ENCODE measurements around the gene BPTF.
"Not testable (repeated sequence)": the region's sequence is repeated elsewhere in the genome, so short reads cannot be mapped to it uniquely, and the experiment has no call there.

BPTF gene

GRCh38 chr17:67848846-67849245 lies 23.5 kb downstream of the BPTF start:
- H2BK15ac ChIP-seq (ENCODE audit: low read depth, poor library complexity, severe bottlenecking); H3K4ac ChIP-seq (ENCODE audit: low read depth in 1 of 2, low read length in 2 of 2); H3K18ac ChIP-seq (ENCODE audit: low read depth in 1 of 2, low read length in 2 of 2); H3K36me3 ChIP-seq (ENCODE audit: control insufficient read depth in 1 of 2, insufficient read depth in 2 of 2, low read depth in 1 of 2, low read length in 2 of 2); H3K23ac ChIP-seq (ENCODE audit: low read length in 2 of 2); H3K27me3 ChIP-seq (ENCODE audit: control insufficient read depth in 1 of 2, insufficient read depth in 1 of 2, low read length in 2 of 2); H4K91ac ChIP-seq (ENCODE audit: low read length); H2AFZ ChIP-seq (ENCODE audit: low read depth, low read length); H4K8ac ChIP-seq (ENCODE audit: low read length); H2BK12ac ChIP-seq (ENCODE audit: low read length in 2 of 2); H3K4me1 ChIP-seq (ENCODE audit: control insufficient read depth, insufficient read depth, low read depth, low read length); H3K9me3 ChIP-seq (ENCODE audit: control insufficient read depth, low read length); H3K14ac ChIP-seq (ENCODE audit: low read length in 2 of 2); H2BK5ac ChIP-seq (ENCODE audit: low read depth, low read length, poor library complexity, severe bottlenecking); H3K79me1 ChIP-seq (replicated peaks; ENCODE audit: low read length, poor library complexity, severe bottlenecking); H2AK5ac ChIP-seq (ENCODE audit: low read length, severe bottlenecking); H2BK120ac ChIP-seq (ENCODE audit: low read depth, low read length); DNase-seq; H3K9ac ChIP-seq (ENCODE audit: low read length); H3K27ac ChIP-seq (ENCODE audit: low read length, poor library complexity, severe bottlenecking); H3K4me3 ChIP-seq (ENCODE audit: insufficient read depth in 1 of 2, low read depth in 1 of 2, low read length in 2 of 2); H3K4me2 ChIP-seq (ENCODE audit: low read length, poor library complexity, severe bottlenecking): not testable (repeated sequence)
- WGBS = 100% methylated on average over 3 of the region's 3 CpGs

DNA sequence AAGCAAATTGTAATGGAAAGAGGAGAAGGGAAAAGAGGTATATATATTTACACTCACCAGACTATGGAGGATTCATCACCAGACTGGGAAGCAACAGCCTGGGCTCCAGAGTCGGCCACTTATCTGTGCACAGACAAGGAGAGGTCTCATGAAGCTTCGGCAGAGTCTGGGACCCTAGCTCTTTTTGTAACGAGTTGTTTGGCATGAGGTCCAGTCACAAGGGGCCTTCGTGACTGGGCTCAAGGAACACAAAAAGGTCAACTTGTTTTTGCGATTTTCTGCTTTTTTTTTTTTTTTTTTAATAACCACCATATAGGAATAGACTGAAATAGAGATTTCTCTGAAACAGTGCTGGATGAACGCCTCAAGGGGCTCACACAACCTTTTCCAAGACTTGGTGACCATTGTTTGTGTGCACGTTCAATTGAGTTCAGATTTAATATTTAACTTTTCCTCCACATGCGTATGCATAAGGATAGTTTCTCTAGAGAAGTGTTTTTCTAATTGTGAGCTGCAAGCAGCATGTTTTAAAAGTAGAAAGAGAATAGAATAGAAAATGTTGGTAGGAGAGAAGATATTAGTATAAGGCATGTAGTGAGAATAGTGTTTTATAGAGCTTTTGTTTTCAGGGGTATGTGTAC lies 25.8 kb downstream of the BPTF start:
- Histone ChIP-seq H3K79me1 (replicated peaks; ENCODE audit: low read length, poor library complexity, severe bottlenecking) (peaks cover 8% of the 10 kb centered on the region), H3K27me3 (ENCODE audit: control insufficient read depth in 1 of 2, insufficient read depth in 1 of 2, low read length in 2 of 2) (no peaks in the 10 kb centered on the region), H2BK120ac (ENCODE audit: low read depth, low read length) (no peak overlapping the region), H4K8ac (ENCODE audit: low read length) (no peak overlapping the region), H3K9ac (ENCODE audit: low read length) (no peak overlapping the region), H3K4me1 (ENCODE audit: control insufficient read depth, insufficient read depth, low read depth, low read length) (peaks cover 4% of the 10 kb centered on the region), H3K4ac (ENCODE audit: low read depth in 1 of 2, low read length in 2 of 2) (no peak overlapping the region), H4K91ac (ENCODE audit: low read length) (no peak overlapping the region), H3K9me3 (ENCODE audit: control insufficient read depth, low read length) (no peaks in the 10 kb centered on the region), H3K18ac (ENCODE audit: low read depth in 1 of 2, low read length in 2 of 2) (no peak overlapping the region), H2BK12ac (ENCODE audit: low read length in 2 of 2) (no peak overlapping the region), H3K14ac (ENCODE audit: low read length in 2 of 2) (no peak overlapping the region), H3K4me3 (ENCODE audit: insufficient read depth in 1 of 2, low read depth in 1 of 2, low read length in 2 of 2) (no peak overlapping the region), H2AFZ (ENCODE audit: low read depth, low read length) (no peak overlapping the region), H2BK5ac (ENCODE audit: low read depth, low read length, poor library complexity, severe bottlenecking) (no peak overlapping the region), H3K23ac (ENCODE audit: low read length in 2 of 2) (no peak overlapping the region), H3K36me3 (ENCODE audit: control insufficient read depth in 1 of 2, insufficient read depth in 2 of 2, low read depth in 1 of 2, low read length in 2 of 2) (peaks cover 10 to 19% of the 10 kb centered on the region in 2 experiments), H2BK15ac (ENCODE audit: low read depth, poor library complexity, severe bottlenecking) (no peak overlapping the region), H3K27ac (ENCODE audit: low read length, poor library complexity, severe bottlenecking) (no peak overlapping the region), H3K4me2 (ENCODE audit: low read length, poor library complexity, severe bottlenecking) (no peak overlapping the region), H2AK5ac (ENCODE audit: low read length, severe bottlenecking) (no peak overlapping the region)
- 97% methylated on average over 6 of the region's 8 CpGs for WGBS
- no peak for DNase-seq

- Histone ChIP-seq H3K36me3 (ENCODE audit: control insufficient read depth in 1 of 2, insufficient read depth in 2 of 2, low read depth in 1 of 2, low read length in 2 of 2) (peaks cover 10 to 19% of the 10 kb centered on the region in 2 experiments), H3K4me3 (ENCODE audit: insufficient read depth in 1 of 2, low read depth in 1 of 2, low read length in 2 of 2) (no peak overlapping the region), H3K9me3 (ENCODE audit: control insufficient read depth, low read length) (no peaks in the 10 kb centered on the region), H2BK120ac (ENCODE audit: low read depth, low read length) (no peak overlapping the region), H3K18ac (ENCODE audit: low read depth in 1 of 2, low read length in 2 of 2) (no peak overlapping the region), H2BK5ac (ENCODE audit: low read depth, low read length, poor library complexity, severe bottlenecking) (no peak overlapping the region), H2BK12ac (ENCODE audit: low read length in 2 of 2) (no peak overlapping the region), H3K23ac (ENCODE audit: low read length in 2 of 2) (no peak overlapping the region), H3K14ac (ENCODE audit: low read length in 2 of 2) (no peak overlapping the region), H2AFZ (ENCODE audit: low read depth, low read length) (no peak overlapping the region), H3K4me2 (ENCODE audit: low read length, poor library complexity, severe bottlenecking) (no peak overlapping the region), H4K8ac (ENCODE audit: low read length) (no peak overlapping the region), H3K4ac (ENCODE audit: low read depth in 1 of 2, low read length in 2 of 2) (no peak overlapping the region), H2AK5ac (ENCODE audit: low read length, severe bottlenecking) (no peak overlapping the region), H3K27ac (ENCODE audit: low read length, poor library complexity, severe bottlenecking) (no peak overlapping the region), H3K9ac (ENCODE audit: low read length) (no peak overlapping the region), H2BK15ac (ENCODE audit: low read depth, poor library complexity, severe bottlenecking) (no peak overlapping the region), H3K27me3 (ENCODE audit: control insufficient read depth in 1 of 2, insufficient read depth in 1 of 2, low read length in 2 of 2) (no peaks in the 10 kb centered on the region), H3K4me1 (ENCODE audit: control insufficient read depth, insufficient read depth, low read depth, low read length) (peaks cover 2% of the 10 kb centered on the region), H4K91ac (ENCODE audit: low read length) (no peak overlapping the region), H3K79me1 (replicated peaks; ENCODE audit: low read length, poor library complexity, severe bottlenecking) (peaks cover 7% of the 10 kb centered on the region)
- DNase-seq = no peak
- 96% methylated on average over 7 of the region's 8 CpGs for WGBS
Observed at GRCh38 chr17:67853703-67854102, 28.4 kb downstream of the BPTF start.

DNA sequence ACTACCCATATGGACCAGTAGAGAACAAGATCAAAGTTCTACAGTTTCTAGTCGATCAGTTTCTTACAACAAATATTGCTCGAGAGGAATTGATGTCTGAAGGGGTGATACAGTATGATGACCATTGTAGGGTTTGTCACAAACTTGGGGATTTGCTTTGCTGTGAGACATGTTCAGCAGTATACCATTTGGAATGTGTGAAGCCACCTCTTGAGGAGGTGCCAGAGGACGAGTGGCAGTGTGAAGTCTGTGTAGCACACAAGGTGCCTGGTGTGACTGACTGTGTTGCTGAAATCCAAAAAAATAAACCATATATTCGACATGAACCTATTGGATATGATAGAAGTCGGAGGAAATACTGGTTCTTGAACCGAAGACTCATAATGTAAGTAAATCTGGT lies 29.1 kb downstream of the BPTF start:
- no peak overlapping the region for H3K23ac ChIP-seq (ENCODE audit: low read length in 2 of 2)
- H3K14ac ChIP-seq (ENCODE audit: low read length in 2 of 2) = no peak overlapping the region
- 98% methylated on average over 6 of the region's 6 CpGs for WGBS
- peaks cover 7% of the 10 kb centered on the region for H3K79me1 ChIP-seq (replicated peaks; ENCODE audit: low read length, poor library complexity, severe bottlenecking)
- H2BK120ac ChIP-seq (ENCODE audit: low read depth, low read length) = no peak overlapping the region
- no peak overlapping the region for H2BK15ac ChIP-seq (ENCODE audit: low read depth, poor library complexity, severe bottlenecking)
- H2BK12ac ChIP-seq (ENCODE audit: low read length in 2 of 2) = no peak overlapping the region
- H3K27ac ChIP-seq (ENCODE audit: low read length, poor library complexity, severe bottlenecking) = no peak overlapping the region
- H2BK5ac ChIP-seq (ENCODE audit: low read depth, low read length, poor library complexity, severe bottlenecking) = no peak overlapping the region
- no peaks in the 10 kb centered on the region for H3K27me3 ChIP-seq (ENCODE audit: control insufficient read depth in 1 of 2, insufficient read depth in 1 of 2, low read length in 2 of 2)
- H3K4me1 ChIP-seq (ENCODE audit: control insufficient read depth, insufficient read depth, low read depth, low read length) = peaks cover 5% of the 10 kb centered on the region
- DNase-seq = no peak
- no peak overlapping the region for H3K4me3 ChIP-seq (ENCODE audit: insufficient read depth in 1 of 2, low read depth in 1 of 2, low read length in 2 of 2)
- H3K9me3 ChIP-seq (ENCODE audit: control insufficient read depth, low read length) = no peaks in the 10 kb centered on the region
- H3K9ac ChIP-seq (ENCODE audit: low read length) = no peak overlapping the region
- H3K18ac ChIP-seq (ENCODE audit: low read depth in 1 of 2, low read length in 2 of 2) = no peak overlapping the region
- no peak overlapping the region for H4K8ac ChIP-seq (ENCODE audit: low read length)
- H3K4me2 ChIP-seq (ENCODE audit: low read length, poor library complexity, severe bottlenecking) = no peak overlapping the region
- no peak overlapping the region for H2AK5ac ChIP-seq (ENCODE audit: low read length, severe bottlenecking)
- H2AFZ ChIP-seq (ENCODE audit: low read depth, low read length) = no peak overlapping the region
- H3K36me3 ChIP-seq (ENCODE audit: control insufficient read depth in 1 of 2, insufficient read depth in 2 of 2, low read depth in 1 of 2, low read length in 2 of 2) = peaks cover 10 to 19% of the 10 kb centered on the region in 2 experiments
- H4K91ac ChIP-seq (ENCODE audit: low read length) = no peak overlapping the region
- no peak overlapping the region for H3K4ac ChIP-seq (ENCODE audit: low read depth in 1 of 2, low read length in 2 of 2)

Data from mesenchymal stem cell (in vitro differentiated cells and primary cell).